Measurements from ENCODE around the gene DTL.

DTL gene

DNA sequence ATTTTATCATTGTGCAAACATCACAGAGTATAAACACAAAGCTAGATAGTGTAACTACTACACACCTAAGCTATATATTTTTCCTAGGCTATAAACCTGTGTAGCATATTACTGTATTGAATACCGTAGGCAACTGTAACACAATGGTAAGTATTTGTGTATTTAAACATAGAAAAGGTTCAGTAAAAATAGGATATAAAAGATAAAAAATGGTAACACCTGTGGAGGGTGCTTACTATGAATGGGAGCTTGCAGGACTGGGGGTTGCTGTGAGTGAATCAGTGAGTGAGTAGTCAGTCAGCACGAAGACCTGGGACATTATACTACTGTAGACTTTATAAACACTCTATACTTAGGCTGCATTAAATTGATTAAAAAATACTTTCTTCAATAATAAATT, 4.1 kb downstream of the DTL start:
- DNase-seq, result no peak

- DNase-seq, result no peak
Observed at GRCh38 chr1:212040629-212041412, 5.3 kb downstream of the DTL start.

- no peak for DNase-seq
Observed at GRCh38 chr1:212042436-212042835, 6.9 kb downstream of the DTL start.

DNA sequence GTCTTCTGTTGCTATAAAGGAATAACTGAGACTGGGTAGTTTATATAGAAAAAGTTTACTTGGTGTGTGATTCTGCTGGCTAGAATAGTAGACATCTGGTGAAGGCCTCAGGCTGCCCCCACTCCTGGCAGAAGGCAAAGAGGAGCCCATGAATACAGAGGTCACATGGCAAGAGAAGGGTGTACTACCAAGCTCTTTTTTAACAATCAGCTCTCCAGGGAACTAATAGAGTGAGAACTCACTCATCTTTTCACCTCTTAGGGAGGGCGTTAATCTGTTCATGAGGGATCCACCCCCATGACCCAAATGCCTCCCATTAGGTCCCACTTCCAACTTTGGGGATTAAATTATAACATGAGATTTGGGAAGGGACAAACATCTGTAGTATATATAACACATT, 9.3 kb downstream of the DTL start:
- DNase-seq, result no peak

- no peak for DNase-seq
Observed at GRCh38 chr1:212045981-212046380, 10.4 kb downstream of the DTL start.

DNA sequence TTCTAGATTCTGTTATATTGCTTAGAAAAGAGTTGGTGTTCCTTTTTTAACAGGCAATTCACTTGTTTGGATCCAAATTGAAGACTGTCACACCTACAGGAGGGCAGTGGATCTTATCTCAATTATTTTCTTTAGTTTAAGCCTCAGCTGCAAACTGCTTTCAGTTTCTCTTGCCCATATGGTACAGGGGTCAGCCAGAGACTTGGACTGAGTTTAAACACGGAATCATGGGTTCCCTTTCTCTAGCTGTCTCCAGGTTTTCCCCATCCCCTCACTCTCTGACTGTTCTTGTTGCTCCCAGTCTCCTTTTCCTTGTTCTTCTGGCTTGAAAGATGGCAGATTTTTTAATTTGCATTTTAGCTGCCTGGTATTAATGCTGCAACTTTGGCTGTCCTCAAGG, 18.4 kb downstream of the DTL start:
- no peak for DNase-seq

- no peak for DNase-seq
Observed at GRCh38 chr1:212055333-212055732, 19.8 kb downstream of the DTL start.

DNA sequence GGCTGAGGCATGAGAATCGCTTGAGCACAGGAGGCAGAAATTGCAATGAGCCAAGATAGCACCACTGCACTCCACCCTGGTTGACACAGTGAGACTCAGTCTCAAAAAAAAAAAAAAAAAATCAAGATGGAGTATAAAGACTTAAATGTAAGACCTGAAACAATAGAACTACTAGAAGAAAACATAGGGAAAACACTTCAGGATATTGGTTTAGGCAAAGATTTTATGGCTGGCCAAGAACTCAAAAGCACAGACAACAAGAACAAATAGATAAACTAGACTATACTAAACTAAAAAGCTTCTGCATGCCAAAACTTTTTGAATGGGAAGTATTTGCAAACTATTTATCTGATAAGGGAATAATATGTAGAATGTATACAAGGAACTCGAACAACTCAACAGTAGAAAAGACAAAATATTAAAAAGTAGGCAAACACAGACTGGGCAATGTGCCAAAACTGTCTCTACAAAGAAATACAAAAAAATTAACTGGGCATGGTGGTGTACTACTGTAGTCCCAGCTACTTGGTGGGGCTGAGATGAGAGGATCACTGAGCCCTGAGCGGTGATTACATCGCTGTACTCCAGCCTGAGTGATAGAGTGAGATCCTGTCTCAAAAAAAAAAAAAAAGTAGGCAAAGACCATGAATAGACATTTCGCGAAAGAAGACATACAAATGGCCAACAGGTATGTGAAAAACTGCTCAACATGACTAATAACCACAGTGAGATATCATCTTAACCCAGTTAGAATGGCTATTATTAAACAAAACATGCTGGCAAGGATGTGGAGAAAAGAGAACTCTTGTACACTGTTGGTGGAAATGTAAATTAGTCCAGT, 25.3 kb downstream of the DTL start:
- no peak for DNase-seq

DNA sequence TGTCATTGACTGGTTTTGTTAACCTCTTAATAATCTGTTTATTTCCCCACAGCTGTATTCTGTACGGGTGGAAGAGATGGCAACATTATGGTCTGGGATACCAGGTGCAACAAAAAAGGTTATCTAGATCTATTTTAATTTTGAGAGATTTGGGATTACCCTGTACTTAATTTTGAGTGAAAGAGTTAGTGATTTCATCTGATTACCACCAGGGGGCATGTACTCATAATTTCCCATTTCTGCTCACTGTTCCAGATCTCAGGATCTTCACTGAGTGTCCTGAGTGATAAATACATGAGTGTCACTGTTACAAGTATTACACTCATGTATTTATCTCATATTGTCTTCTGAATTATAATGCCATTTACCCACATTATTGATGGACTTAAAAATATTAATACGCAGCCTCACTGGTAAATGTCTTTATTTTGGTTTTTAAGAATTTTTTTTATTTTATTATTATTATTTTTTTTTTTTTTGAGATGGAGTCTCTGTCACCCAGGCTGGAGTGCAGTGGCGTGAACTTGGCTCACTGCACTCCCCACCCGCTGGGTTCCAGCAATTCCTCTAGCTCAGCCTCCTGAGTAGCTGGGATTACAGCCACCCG, 27.4 kb downstream of the DTL start:
- DNase-seq, result no peak

DNA sequence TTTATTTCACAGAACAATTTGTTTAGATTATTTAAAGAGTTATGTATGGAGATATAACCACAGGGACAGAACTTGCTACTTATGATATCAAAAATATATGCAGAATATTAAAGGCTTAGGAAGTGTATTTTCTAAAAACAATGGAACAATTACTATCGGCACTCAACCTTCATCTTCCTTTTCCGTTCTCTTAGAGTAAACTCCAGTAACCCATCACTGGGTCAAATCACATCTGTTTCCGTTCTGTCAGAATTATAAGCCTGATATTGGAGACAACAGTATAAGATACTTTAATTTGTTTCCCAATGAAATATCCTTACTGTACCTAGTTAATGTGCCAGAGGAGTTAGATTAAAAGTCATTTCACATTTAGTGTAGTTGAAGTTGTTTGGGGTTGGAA, 32.2 kb downstream of the DTL start:
- no peak for DNase-seq

GRCh38 chr1:212070720-212071302, 35.3 kb downstream of the DTL start:
- DNase-seq, result no peak

DNA sequence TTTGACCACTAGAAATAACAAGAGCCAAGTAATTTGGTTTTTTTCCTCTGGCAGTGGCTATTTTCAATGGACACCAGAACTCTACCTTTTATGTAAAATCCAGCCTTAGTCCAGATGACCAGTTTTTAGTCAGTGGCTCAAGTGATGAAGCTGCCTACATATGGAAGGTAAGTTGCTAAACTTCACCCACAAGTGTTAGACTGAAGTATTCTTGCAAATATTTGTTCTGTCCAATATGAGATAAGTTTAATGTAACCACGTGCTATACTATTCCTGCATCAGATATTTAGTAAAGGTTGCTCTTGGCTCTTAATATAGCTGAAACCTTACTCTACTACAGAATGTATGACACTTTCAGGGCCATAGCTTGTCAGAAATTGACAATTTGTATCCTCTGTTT, 36.5 kb downstream of the DTL start:
- DNase-seq, result no peak

- no peak for DNase-seq
Observed at GRCh38 chr1:212073490-212073889, 37.9 kb downstream of the DTL start.

- no peak for DNase-seq
Observed at GRCh38 chr1:212074313-212074712, 38.8 kb downstream of the DTL start.

GRCh38 chr1:212074856-212075255, 39.3 kb downstream of the DTL start:
- DNase-seq, result no peak

- no peak for DNase-seq
Observed at GRCh38 chr1:212077028-212077427, 41.5 kb downstream of the DTL start.

GRCh38 chr1:212078826-212079225, 43.3 kb downstream of the DTL start:
- DNase-seq, result no peak

DNA sequence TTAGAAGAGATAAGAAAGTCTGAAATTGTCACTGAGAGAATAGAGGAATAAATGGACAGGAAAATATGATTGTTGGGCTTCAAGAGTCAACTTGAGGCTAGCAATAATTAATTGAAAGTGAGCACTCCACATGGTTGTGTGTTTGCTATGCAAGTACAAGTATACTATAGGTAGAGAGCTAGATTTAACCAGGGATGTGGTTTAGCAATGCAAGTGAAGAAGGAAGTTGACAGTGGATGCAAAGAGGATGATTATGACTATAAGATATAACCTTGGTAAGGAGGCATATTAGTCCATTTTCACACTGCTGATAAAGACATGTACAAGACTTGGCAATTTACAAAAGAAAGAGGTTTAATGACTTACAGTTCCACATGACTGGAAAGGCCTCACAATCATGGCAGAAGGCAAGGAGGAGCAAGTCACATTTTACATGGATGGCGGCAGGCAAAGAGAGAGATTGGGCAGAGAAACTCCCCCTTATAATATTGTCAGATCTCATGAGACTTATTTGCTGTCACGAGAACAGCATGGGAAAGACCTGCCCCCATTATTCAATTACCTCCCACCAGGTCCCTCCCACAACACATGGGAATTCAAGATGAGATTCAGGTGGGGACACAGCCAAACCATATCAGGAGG, 47.3 kb downstream of the DTL start:
- no peak for DNase-seq

DNA sequence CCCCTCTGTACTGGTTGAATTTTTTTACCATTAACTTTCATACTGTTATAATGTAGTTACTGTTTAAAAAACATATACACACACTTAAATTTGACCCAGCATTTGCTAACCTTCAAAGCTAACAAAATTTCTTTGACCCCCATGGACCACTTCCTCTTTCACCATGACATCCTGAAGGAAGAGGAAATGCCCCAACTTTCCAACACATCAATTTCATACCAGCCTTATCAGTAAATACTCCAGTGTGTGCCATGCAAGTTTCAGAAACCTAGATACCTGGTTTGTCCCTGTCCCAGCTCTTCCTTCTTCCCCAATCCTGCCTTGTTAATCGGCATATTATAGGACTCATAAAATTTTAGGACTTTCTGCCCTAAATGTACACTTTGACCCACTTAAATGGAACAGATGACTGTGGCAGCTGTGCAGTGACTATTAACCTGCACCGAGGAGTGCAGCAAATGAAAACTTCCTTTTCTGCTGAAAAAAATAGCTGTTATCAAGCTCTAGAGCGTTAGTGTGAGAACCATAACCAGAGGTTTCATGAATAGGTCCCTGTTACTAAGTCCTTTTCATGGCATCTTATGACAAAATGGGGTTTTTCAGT, 54.1 kb downstream of the DTL start:
- no peak for DNase-seq

DNA sequence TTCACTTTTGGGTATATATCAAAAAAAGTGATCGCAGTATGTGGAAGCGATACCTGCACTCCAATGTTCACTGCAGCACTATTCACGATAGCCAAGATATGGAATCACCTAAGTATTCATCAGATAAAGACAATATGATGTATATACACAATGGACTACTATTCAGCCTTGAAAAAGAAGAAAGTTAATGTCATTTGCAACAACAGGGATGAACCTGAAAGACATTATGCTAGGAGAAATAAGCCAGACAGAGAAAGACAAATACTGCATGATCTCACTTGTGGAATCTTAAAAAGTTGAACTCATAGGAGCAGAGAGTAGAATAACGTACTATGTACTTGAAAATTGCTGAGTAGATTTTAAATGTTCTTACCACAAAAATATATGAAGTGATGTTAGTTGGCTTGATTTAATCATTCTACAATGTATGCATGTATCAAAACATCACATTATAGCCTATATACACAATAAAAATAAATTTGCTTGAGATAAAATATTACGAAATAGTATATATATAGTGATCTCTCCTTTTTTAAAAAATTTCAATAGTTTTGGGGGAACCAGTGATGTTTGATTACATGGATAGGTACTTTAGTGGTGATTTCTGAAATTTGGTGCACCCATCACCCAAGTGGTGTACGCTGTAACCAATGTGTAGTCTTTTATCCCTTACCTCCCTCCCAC, 56.0 kb downstream of the DTL start:
- DNase-seq, result no peak

DNA sequence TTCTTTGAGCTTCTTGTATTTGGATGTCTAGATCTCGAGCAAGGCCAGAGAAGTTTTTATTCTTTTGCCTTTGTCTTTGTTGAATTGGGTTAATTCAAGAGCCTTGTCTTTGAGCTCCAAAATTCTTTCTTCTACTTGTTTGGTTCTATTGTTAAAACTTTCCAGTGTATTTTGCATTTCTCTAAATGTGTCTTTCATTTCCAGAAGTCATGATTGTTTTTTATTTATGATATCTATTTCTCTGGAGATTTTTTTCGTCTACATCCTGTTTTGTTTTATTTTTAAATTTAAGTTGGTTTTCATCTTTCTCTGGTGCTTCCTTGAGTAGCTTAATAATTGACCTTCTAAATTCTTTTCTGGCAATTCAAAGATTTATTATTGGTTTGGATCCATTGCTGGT, 61.8 kb downstream of the DTL start:
- DNase-seq, result no peak

- DNase-seq, result no peak
Observed at GRCh38 chr1:212098310-212098709, 62.8 kb downstream of the DTL start.
